Measurements from ENCODE around the gene ATG14.

ATG14 gene

GRCh38 chr14:55438066-55438683 is 26.5 kb upstream of the ATG14 start (continued):
- no peak for TF ChIP-seq CSRNP3 (CRISPR knock-in tag; IDR thresholded peaks at IDR 0.05)
- TF ChIP-seq TCF4 (CRISPR knock-in tag; IDR thresholded peaks at IDR 0.05; ENCODE audit: borderline replicate concordance) = no peak
- no peak for TF ChIP-seq ISL1 (CRISPR knock-in tag; IDR thresholded peaks at IDR 0.05)
- TF ChIP-seq ZNF565 (CRISPR knock-in tag; conservative IDR thresholded peaks at IDR 0.05; ENCODE audit: low read depth) = no peak
- no peak for TF ChIP-seq RARB (CRISPR knock-in tag; IDR thresholded peaks at IDR 0.05)
- TF ChIP-seq TOX (CRISPR knock-in tag; IDR thresholded peaks at IDR 0.05; ENCODE audit: borderline replicate concordance) = no peak

- ATAC-seq = no peak
- TF ChIP-seq ZNF8 (CRISPR knock-in tag; IDR thresholded peaks at IDR 0.05) (no peak), OSR1 (CRISPR knock-in tag; IDR thresholded peaks at IDR 0.05) (no peak), ARNTL (CRISPR knock-in tag; IDR thresholded peaks at IDR 0.05; ENCODE audit: borderline replicate concordance, low read depth) (no peak), PPARA (CRISPR knock-in tag; IDR thresholded peaks at IDR 0.05; ENCODE audit: borderline replicate concordance) (no peak), ZNF70 (CRISPR knock-in tag; IDR thresholded peaks at IDR 0.05) (no peak), SNAI2 (CRISPR knock-in tag; IDR thresholded peaks at IDR 0.05) (no peak), GLIS3 (CRISPR knock-in tag; IDR thresholded peaks at IDR 0.05) (no peak), ESRRG (CRISPR knock-in tag; IDR thresholded peaks at IDR 0.05) (no peak), CSDC2 (CRISPR knock-in tag; IDR thresholded peaks at IDR 0.05) (no peak), POU6F1 (CRISPR knock-in tag; IDR thresholded peaks at IDR 0.05; ENCODE audit: borderline replicate concordance, low read depth) (no peak), BACH2 (CRISPR knock-in tag; IDR thresholded peaks at IDR 0.05; ENCODE audit: borderline replicate concordance) (no peak), TSHZ2 (CRISPR knock-in tag; IDR thresholded peaks at IDR 0.05) (no peak), ISL1 (CRISPR knock-in tag; IDR thresholded peaks at IDR 0.05) (no peak), RARB (CRISPR knock-in tag; IDR thresholded peaks at IDR 0.05) (no peak), ZFP30 (CRISPR knock-in tag; IDR thresholded peaks at IDR 0.05) (no peak), ZC3H10 (CRISPR knock-in tag; IDR thresholded peaks at IDR 0.05) (no peak), PATZ1 (CRISPR knock-in tag; IDR thresholded peaks at IDR 0.05; ENCODE audit: borderline replicate concordance) (no peak), CSRNP3 (CRISPR knock-in tag; IDR thresholded peaks at IDR 0.05) (no peak)
Observed at GRCh38 chr14:55436931-55437330, 25.3 kb upstream of the ATG14 start.

- no peak for ATAC-seq
- no peak for TF ChIP-seq CREB5 (CRISPR knock-in tag; IDR thresholded peaks at IDR 0.05; ENCODE audit: low read depth)
- no peak for TF ChIP-seq ZNF70 (CRISPR knock-in tag; IDR thresholded peaks at IDR 0.05)
- no peak for TF ChIP-seq TOX (CRISPR knock-in tag; IDR thresholded peaks at IDR 0.05; ENCODE audit: borderline replicate concordance)
- no peak for TF ChIP-seq CSDC2 (CRISPR knock-in tag; IDR thresholded peaks at IDR 0.05)
- no peak for TF ChIP-seq TSHZ2 (CRISPR knock-in tag; IDR thresholded peaks at IDR 0.05)
- TF ChIP-seq OSR1 (CRISPR knock-in tag; IDR thresholded peaks at IDR 0.05) = no peak
- no peak for TF ChIP-seq SNAI2 (CRISPR knock-in tag; IDR thresholded peaks at IDR 0.05)
- no peak for TF ChIP-seq ZC3H10 (CRISPR knock-in tag; IDR thresholded peaks at IDR 0.05)
Observed at GRCh38 chr14:55436519-55436918, 24.9 kb upstream of the ATG14 start.

All from SK-N-SH treated with all-trans-retinoic acid at 6 μM for 48 hours (cell line).